Regular cardiac myocyte (primary cell): ENCODE results near the gene KIRREL3. TPM values are rescaled to one million over a fixed set of nuclear protein-coding genes. Genes with fewer than 3 reads are reported as not detected.

Source experiments
- total RNA-seq: library from RNA; depleted of rRNA; stranded (reverse); fragments of >200 nt; gene quantifications from 2 replicates; pipeline ENCODE4 v1.2.3, GENCODE V29; 2014

KIRREL3 gene
- total RNA-seq: 5.4 and 8.5 TPM in 2 replicates

GRCh38 chr11:127000291-127000968, at the start of gene KIRREL3:
Gene KIRREL3 (minus strand): TSS chr11:127000770.

